GM06990 (cell line): Measurements from ENCODE around the gene NSRP1.

Experiments
- DNase-seq: peaks from one replicate; pipeline ENCODE4 v3.0.0-alpha.2; 2011; ENCODE audit not compliant: insufficient read length; ENCODE audit errors: extremely low read depth
- H3K27me3 ChIP-seq: replicated peaks from 2 replicates; pipeline ENCODE4 v1.6.0; 2011; ENCODE audit warnings: low read length; ENCODE audit not compliant: control insufficient read depth, insufficient read depth
- H3K36me3 ChIP-seq: 2 replicates; pipeline ENCODE4 v1.5.1; 2011; ENCODE audit warnings: low read length; ENCODE audit not compliant: control insufficient read depth, insufficient read depth
- H3K4me3 ChIP-seq: replicated peaks from 2 replicates; pipeline ENCODE4 v1.5.1; 2011; ENCODE audit warnings: low read depth, mild to moderate bottlenecking, control low read depth, low read length
- CTCF ChIP-seq: IDR thresholded peaks from 2 replicates; pipeline ENCODE4 v1.5.1; 2011; ENCODE audit warnings: low read length, control low read depth, mild to moderate bottlenecking, inconsistent platforms; ENCODE audit not compliant: insufficient read depth, poor library complexity, severe bottlenecking

The NSRP1 gene

GRCh38 chr17:30187573-30187972, 71.0 kb downstream of the NSRP1 start:
- no peaks in the 10 kb centered on the region for H3K27me3 ChIP-seq
- H3K4me3 ChIP-seq: no peak overlapping the region
- no peak for DNase-seq
- peaks cover 4% of the 10 kb centered on the region for H3K36me3 ChIP-seq
- no peak for TF ChIP-seq CTCF

GRCh38 chr17:30188211-30188939, 71.8 kb downstream of the NSRP1 start:
- no peak for DNase-seq
- Histone ChIP-seq H3K36me3 (peaks cover 4% of the 10 kb centered on the region), H3K4me3 (no peak overlapping the region), H3K27me3 (no peaks in the 10 kb centered on the region)
- TF ChIP-seq CTCF: no peak

GRCh38 chr17:30191072-30191471, 74.5 kb downstream of the NSRP1 start:
- no peaks in the 10 kb centered on the region for H3K27me3 ChIP-seq

GRCh38 chr17:30196504-30196903, 79.9 kb downstream of the NSRP1 start:
- DNase-seq: no peak
- H3K27me3 ChIP-seq: no peaks in the 10 kb centered on the region
- no peaks in the 10 kb centered on the region for H3K36me3 ChIP-seq
- TF ChIP-seq CTCF: no peak
- no peak overlapping the region for H3K4me3 ChIP-seq

More at GRCh38 chr17:30191072-30191471, 74.5 kb downstream of the NSRP1 start:
- Histone ChIP-seq H3K4me3 (no peak overlapping the region), H3K36me3 (no peaks in the 10 kb centered on the region)
- no peak for DNase-seq
- TF ChIP-seq CTCF: no peak

GRCh38 chr17:30197416-30197815, 80.8 kb downstream of the NSRP1 start:
- TF ChIP-seq CTCF: no peak
- Histone ChIP-seq H3K4me3 (no peak overlapping the region), H3K27me3 (no peaks in the 10 kb centered on the region), H3K36me3 (no peaks in the 10 kb centered on the region)
- no peak for DNase-seq

- H3K4me3 ChIP-seq: no peak overlapping the region
- H3K27me3 ChIP-seq: no peaks in the 10 kb centered on the region
- no peaks in the 10 kb centered on the region for H3K36me3 ChIP-seq
- DNase-seq: no peak
- TF ChIP-seq CTCF: no peak
Observed at GRCh38 chr17:30199600-30199999, 83.0 kb downstream of the NSRP1 start.
